Middle frontal gyrus (tissue), 1 donor: ENCODE data around the gene CYBB.
A peak's percentile ranks its signal among the peaks of the same experiment; 100 is the strongest.

Experiments used
- DNase-seq: peaks from one replicate; pipeline ENCODE4 v3.0.0-alpha.2; 2015; ENCODE audit warnings: low spot score; ENCODE audit errors: extremely low spot score

Gene CYBB

GRCh38 chrX:37785569-37785968, 5.7 kb downstream of the CYBB start:
- no peak for DNase-seq

GRCh38 chrX:37786624-37787422, 7.0 kb downstream of the CYBB start:
- DNase-seq: no peak

GRCh38 chrX:37787423-37787869, 7.6 kb downstream of the CYBB start:
- DNase-seq: no peak

GRCh38 chrX:37796310-37796709, 16.5 kb downstream of the CYBB start:
- no peak for DNase-seq

- no peak for DNase-seq
Observed at GRCh38 chrX:37796805-37797204, 16.9 kb downstream of the CYBB start.

- no peak for DNase-seq
Observed at GRCh38 chrX:37799936-37800335, 20.1 kb downstream of the CYBB start.

- no peak for DNase-seq
Observed at GRCh38 chrX:37800717-37801116, 20.9 kb downstream of the CYBB start.

- no peak for DNase-seq
Observed at GRCh38 chrX:37802028-37802427, 22.2 kb downstream of the CYBB start.

- no peak for DNase-seq
Observed at GRCh38 chrX:37803057-37803456, 23.2 kb downstream of the CYBB start.

GRCh38 chrX:37809970-37810369, 30.1 kb downstream of the CYBB start:
- DNase-seq: no peak

- no peak for DNase-seq
Observed at GRCh38 chrX:37812110-37812509, 32.3 kb downstream of the CYBB start.

- no peak for DNase-seq
Observed at GRCh38 chrX:37813570-37813969, 33.7 kb downstream of the CYBB start.

GRCh38 chrX:37815366-37815765, 35.5 kb downstream of the CYBB start:
- DNase-seq: no peak

- DNase-seq: no peak
Observed at GRCh38 chrX:37816766-37817165, 36.9 kb downstream of the CYBB start.

- no peak for DNase-seq
Observed at GRCh38 chrX:37817176-37817575, 37.3 kb downstream of the CYBB start.

- no peak for DNase-seq
Observed at GRCh38 chrX:37817579-37817978, 37.7 kb downstream of the CYBB start.

GRCh38 chrX:37818031-37818430, 38.2 kb downstream of the CYBB start:
- DNase-seq: no peak

- DNase-seq: peak; percentile 7
Observed at GRCh38 chrX:37820646-37821045, 40.8 kb downstream of the CYBB start.

- DNase-seq: no peak
Observed at GRCh38 chrX:37824491-37825214, 44.8 kb downstream of the CYBB start.

- DNase-seq: no peak
Observed at GRCh38 chrX:37825215-37825842, 45.5 kb downstream of the CYBB start.

- DNase-seq: no peak
Observed at GRCh38 chrX:37829721-37830120, 49.9 kb downstream of the CYBB start.

- no peak for DNase-seq
Observed at GRCh38 chrX:37830371-37830770, 50.5 kb downstream of the CYBB start.
